ENCODE data around the gene LRRC4B.
"Not testable (repeated sequence)": the region's sequence is repeated elsewhere in the genome, so short reads cannot be mapped to it uniquely, and the experiment has no call there.

The LRRC4B gene

GRCh38 chr19:50581795-50582660 lies 13.8 kb upstream of the LRRC4B start:
- WGBS (ENCODE audit: insufficient coverage): 92% methylated on average over 10 of the region's 24 CpGs
- H3K36me3 ChIP-seq (ENCODE audit: control insufficient read depth in 4 of 4, insufficient read depth in 4 of 4, low read length in 3 of 4); H3K27ac ChIP-seq (ENCODE audit: insufficient read depth in 1 of 2, low read depth in 1 of 2, low read length in 2 of 2, poor library complexity in 1 of 2, severe bottlenecking in 2 of 2); H3K4me3 ChIP-seq (ENCODE audit: control insufficient read depth in 1 of 7, extremely low read depth in 1 of 7, insufficient read depth in 4 of 7, low read depth in 2 of 7, low read length in 6 of 7); H3K9me3 ChIP-seq (ENCODE audit: control extremely low read depth in 1 of 5, control insufficient read depth in 4 of 5, insufficient read depth in 2 of 5, low read depth in 1 of 5, low read length in 4 of 5); POLR2A ChIA-PET; H3K4me1 ChIP-seq (ENCODE audit: control extremely low read depth in 1 of 4, control insufficient read depth in 4 of 4, insufficient read depth in 4 of 4, low read length in 3 of 4); DNase-seq: not testable (repeated sequence)
- CTCF ChIA-PET: interaction anchor here (0.6 kb wide), 1 partner anchor 59 kb away, joined by 3 read pairs; no protein-coding TSS in a partner anchor
- peaks cover 0 to 16% (median 5%) of the 10 kb centered on the region in 5 experiments for H3K27me3 ChIP-seq (replicated peaks in 2 of 5; ENCODE audit: control insufficient read depth in 4 of 5, insufficient read depth in 5 of 5, low read length in 4 of 5)

- POLR2A ChIA-PET: no interaction called here
Observed at GRCh38 chr19:50580970-50581634, 12.9 kb upstream of the LRRC4B start.

GRCh38 chr19:50580240-50580639 lies 12.0 kb upstream of the LRRC4B start:
- 96% methylated on average over 4 of the region's 6 CpGs for WGBS (ENCODE audit: insufficient coverage)
- Histone ChIP-seq H3K4me1 (ENCODE audit: control extremely low read depth in 1 of 4, control insufficient read depth in 4 of 4, insufficient read depth in 4 of 4, low read length in 3 of 4) (no peaks in the 10 kb centered on the region), H3K27me3 (replicated peaks in 2 of 5; ENCODE audit: control insufficient read depth in 4 of 5, insufficient read depth in 5 of 5, low read length in 4 of 5) (peaks cover 0 to 13% (median 6%) of the 10 kb centered on the region in 5 experiments), H3K36me3 (ENCODE audit: control insufficient read depth in 4 of 4, insufficient read depth in 4 of 4, low read length in 3 of 4) (no peaks in the 10 kb centered on the region), H3K9me3 (ENCODE audit: control extremely low read depth in 1 of 5, control insufficient read depth in 4 of 5, insufficient read depth in 2 of 5, low read depth in 1 of 5, low read length in 4 of 5) (no peaks in the 10 kb centered on the region), H3K4me3 (ENCODE audit: control insufficient read depth in 1 of 7, extremely low read depth in 1 of 7, insufficient read depth in 4 of 7, low read depth in 2 of 7, low read length in 6 of 7) (no peak overlapping the region), H3K27ac (ENCODE audit: insufficient read depth in 1 of 2, low read depth in 1 of 2, low read length in 2 of 2, poor library complexity in 1 of 2, severe bottlenecking in 2 of 2) (no peak overlapping the region)
- POLR2A ChIA-PET: no interaction called here
- CTCF ChIA-PET: no interaction called here
- DNase-seq: no peak

More at GRCh38 chr19:50580970-50581634, 12.9 kb upstream of the LRRC4B start:
- 93% methylated on average over 10 of the region's 13 CpGs for WGBS (ENCODE audit: insufficient coverage)
- no peak for DNase-seq
- CTCF ChIA-PET: interaction anchor here (0.6 kb wide), 1 partner anchor 58 kb away, joined by 3 read pairs; no protein-coding TSS in a partner anchor
- Histone ChIP-seq H3K27ac (ENCODE audit: insufficient read depth in 1 of 2, low read depth in 1 of 2, low read length in 2 of 2, poor library complexity in 1 of 2, severe bottlenecking in 2 of 2) (no peak overlapping the region), H3K36me3 (ENCODE audit: control insufficient read depth in 4 of 4, insufficient read depth in 4 of 4, low read length in 3 of 4) (no peaks in the 10 kb centered on the region), H3K4me1 (ENCODE audit: control extremely low read depth in 1 of 4, control insufficient read depth in 4 of 4, insufficient read depth in 4 of 4, low read length in 3 of 4) (no peaks in the 10 kb centered on the region), H3K9me3 (ENCODE audit: control extremely low read depth in 1 of 5, control insufficient read depth in 4 of 5, insufficient read depth in 2 of 5, low read depth in 1 of 5, low read length in 4 of 5) (no peaks in the 10 kb centered on the region), H3K27me3 (replicated peaks in 2 of 5; ENCODE audit: control insufficient read depth in 4 of 5, insufficient read depth in 5 of 5, low read length in 4 of 5) (peaks cover 0 to 14% (median 5%) of the 10 kb centered on the region in 5 experiments), H3K4me3 (ENCODE audit: control insufficient read depth in 1 of 7, extremely low read depth in 1 of 7, insufficient read depth in 4 of 7, low read depth in 2 of 7, low read length in 6 of 7) (no peak overlapping the region)

GRCh38 chr19:50576769-50577168 lies 8.5 kb upstream of the LRRC4B start:
- POLR2A ChIA-PET; H3K36me3 ChIP-seq (ENCODE audit: control insufficient read depth in 4 of 4, insufficient read depth in 4 of 4, low read length in 3 of 4); DNase-seq; H3K4me1 ChIP-seq (ENCODE audit: control extremely low read depth in 1 of 4, control insufficient read depth in 4 of 4, insufficient read depth in 4 of 4, low read length in 3 of 4); H3K4me3 ChIP-seq (ENCODE audit: control insufficient read depth in 1 of 7, extremely low read depth in 1 of 7, insufficient read depth in 4 of 7, low read depth in 2 of 7, low read length in 6 of 7); H3K9me3 ChIP-seq (ENCODE audit: control extremely low read depth in 1 of 5, control insufficient read depth in 4 of 5, insufficient read depth in 2 of 5, low read depth in 1 of 5, low read length in 4 of 5); H3K27ac ChIP-seq (ENCODE audit: insufficient read depth in 1 of 2, low read depth in 1 of 2, low read length in 2 of 2, poor library complexity in 1 of 2, severe bottlenecking in 2 of 2): not testable (repeated sequence)
- 100% methylated on average over 2 of the region's 3 CpGs for WGBS (ENCODE audit: insufficient coverage)
- peaks cover 0 to 24% (median 6%) of the 10 kb centered on the region in 5 experiments for H3K27me3 ChIP-seq (replicated peaks in 2 of 5; ENCODE audit: control insufficient read depth in 4 of 5, insufficient read depth in 5 of 5, low read length in 4 of 5)
- CTCF ChIA-PET: interaction anchor here (0.6 kb wide), 1 partner anchor 166 kb away, joined by 3 read pairs; no protein-coding TSS in a partner anchor

- DNase-seq: no peak
- WGBS (ENCODE audit: insufficient coverage): 75% methylated on average over 10 of the region's 13 CpGs
- H3K27me3 ChIP-seq (replicated peaks in 2 of 5; ENCODE audit: control insufficient read depth in 4 of 5, insufficient read depth in 5 of 5, low read length in 4 of 5): peaks cover 0 to 38% (median 8%) of the 10 kb centered on the region in 5 experiments
- POLR2A ChIA-PET: no interaction called here
- CTCF ChIA-PET: no interaction called here
- no peak overlapping the region for H3K4me3 ChIP-seq (ENCODE audit: control insufficient read depth in 1 of 7, extremely low read depth in 1 of 7, insufficient read depth in 4 of 7, low read depth in 2 of 7, low read length in 6 of 7)
- no peak overlapping the region for H3K27ac ChIP-seq (ENCODE audit: insufficient read depth in 1 of 2, low read depth in 1 of 2, low read length in 2 of 2, poor library complexity in 1 of 2, severe bottlenecking in 2 of 2)
- H3K9me3 ChIP-seq (ENCODE audit: control extremely low read depth in 1 of 5, control insufficient read depth in 4 of 5, insufficient read depth in 2 of 5, low read depth in 1 of 5, low read length in 4 of 5): no peaks in the 10 kb centered on the region
- H3K4me1 ChIP-seq (ENCODE audit: control extremely low read depth in 1 of 4, control insufficient read depth in 4 of 4, insufficient read depth in 4 of 4, low read length in 3 of 4): no peaks in the 10 kb centered on the region
- no peaks in the 10 kb centered on the region for H3K36me3 ChIP-seq (ENCODE audit: control insufficient read depth in 4 of 4, insufficient read depth in 4 of 4, low read length in 3 of 4)
Observed at GRCh38 chr19:50573741-50574461, 5.7 kb upstream of the LRRC4B start.

GRCh38 chr19:50570997-50571396 lies 2.8 kb upstream of the LRRC4B start:
- Histone ChIP-seq H3K36me3 (ENCODE audit: control insufficient read depth in 4 of 4, insufficient read depth in 4 of 4, low read length in 3 of 4) (no peaks in the 10 kb centered on the region), H3K9me3 (ENCODE audit: control extremely low read depth in 1 of 5, control insufficient read depth in 4 of 5, insufficient read depth in 2 of 5, low read depth in 1 of 5, low read length in 4 of 5) (no peaks in the 10 kb centered on the region), H3K4me3 (ENCODE audit: control insufficient read depth in 1 of 7, extremely low read depth in 1 of 7, insufficient read depth in 4 of 7, low read depth in 2 of 7, low read length in 6 of 7) (no peak overlapping the region), H3K4me1 (ENCODE audit: control extremely low read depth in 1 of 4, control insufficient read depth in 4 of 4, insufficient read depth in 4 of 4, low read length in 3 of 4) (no peaks in the 10 kb centered on the region), H3K27me3 (replicated peaks in 2 of 5; ENCODE audit: control insufficient read depth in 4 of 5, insufficient read depth in 5 of 5, low read length in 4 of 5) (peaks cover 0 to 54% (median 10%) of the 10 kb centered on the region in 5 experiments), H3K27ac (ENCODE audit: insufficient read depth in 1 of 2, low read depth in 1 of 2, low read length in 2 of 2, poor library complexity in 1 of 2, severe bottlenecking in 2 of 2) (no peak overlapping the region)
- CTCF ChIA-PET: interaction anchor here (3.2 kb wide), 1 partner anchor 15 kb away, joined by 10 read pairs; no protein-coding TSS in a partner anchor
- DNase-seq: no peak
- POLR2A ChIA-PET: no interaction called here
- WGBS (ENCODE audit: insufficient coverage): 92% methylated on average over 6 of the region's 11 CpGs

Data from common myeloid progenitor, CD34-positive (primary cell).